Activated CD4-positive, alpha-beta T cell treated with anti-CD3 and anti-CD28 coated beads, Interleukin-2, amount 10 ng/mL, durations not matched to agents 7 days and 5 days (primary cell): ENCODE measurements around the gene FHOD3. TPM values are rescaled to one million over a fixed set of nuclear protein-coding genes. Genes with fewer than 3 reads are reported as not detected.

Experiments
- CTCF ChIA-PET: fragments of 350-600 bp; sonication (Branson Sonifier 250); formaldehyde crosslinking; loops from one replicate; lab custom pipeline; 2021; ENCODE audit warnings: antibody characterized with exemption; lab: Charles Lee
- POLR2A ChIA-PET: fragments of 350-600 bp; sonication (Branson Sonifier 250); formaldehyde crosslinking; loops from one replicate; lab custom pipeline; 2021; ENCODE audit warnings: antibody characterized with exemption; lab: Charles Lee
- DNase-seq: peaks from one replicate; pipeline ENCODE4 v3.0.0-alpha.2; 2020
- H3K27ac Mint-ChIP-seq: one replicate; pipeline ENCODE4 v1.8.0; 2021; ENCODE audit warnings: mild to moderate bottlenecking, moderate library complexity, mixed read lengths
- H3K27me3 Mint-ChIP-seq: one replicate; pipeline ENCODE4 v1.8.0; 2021; ENCODE audit warnings: mixed read lengths
- H3K36me3 Mint-ChIP-seq: one replicate; pipeline ENCODE4 v1.8.0; 2021; ENCODE audit warnings: low read depth, mixed read lengths
- H3K4me1 Mint-ChIP-seq: one replicate; pipeline ENCODE4 v1.8.0; 2021; ENCODE audit warnings: mixed read lengths
- H3K4me3 Mint-ChIP-seq: one replicate; pipeline ENCODE4 v1.8.0; 2021; ENCODE audit warnings: mild to moderate bottlenecking, moderate library complexity, mixed read lengths
- H3K9me3 Mint-ChIP-seq: one replicate; pipeline ENCODE4 v1.8.0; 2021; ENCODE audit warnings: mixed read lengths
- total RNA-seq, 2 experiments: library from RNA; stranded (reverse); gene quantifications; one replicate each; pipeline ENCODE4 v1.2.3, GENCODE V29; 2021

FHOD3 gene
- total RNA-seq, 2 experiments from 2014 or later = not detected

DNA sequence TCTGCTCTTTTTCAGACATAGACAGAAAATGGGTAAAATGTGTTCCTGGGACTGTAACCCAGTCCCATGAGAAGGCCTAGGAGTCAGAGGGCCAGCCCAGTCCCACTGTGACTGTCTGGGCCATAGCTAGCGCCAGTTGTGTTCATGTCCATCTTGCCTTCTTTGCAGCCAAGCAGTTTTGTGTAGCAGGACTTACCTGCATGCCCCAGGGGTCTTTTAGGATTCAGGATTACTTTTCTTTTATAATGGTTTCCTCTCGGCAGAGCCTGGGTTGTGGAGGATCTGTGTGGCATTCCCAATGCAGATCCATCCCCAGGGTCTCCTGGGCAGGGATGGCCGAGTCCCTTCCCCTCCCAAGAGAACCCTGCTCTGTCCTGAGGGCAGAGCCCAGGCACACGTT lies 90.8 kb downstream of the FHOD3 start:
- no peaks in the 10 kb centered on the region for H3K4me1 Mint-ChIP-seq
- DNase-seq = no peak
- no peaks in the 10 kb centered on the region for H3K36me3 Mint-ChIP-seq
- no peak overlapping the region for H3K4me3 Mint-ChIP-seq
- H3K27me3 Mint-ChIP-seq = no peaks in the 10 kb centered on the region
- CTCF ChIA-PET = no interaction called here
- POLR2A ChIA-PET = no interaction called here
- H3K9me3 Mint-ChIP-seq = no peaks in the 10 kb centered on the region
- H3K27ac Mint-ChIP-seq = no peak overlapping the region

DNA sequence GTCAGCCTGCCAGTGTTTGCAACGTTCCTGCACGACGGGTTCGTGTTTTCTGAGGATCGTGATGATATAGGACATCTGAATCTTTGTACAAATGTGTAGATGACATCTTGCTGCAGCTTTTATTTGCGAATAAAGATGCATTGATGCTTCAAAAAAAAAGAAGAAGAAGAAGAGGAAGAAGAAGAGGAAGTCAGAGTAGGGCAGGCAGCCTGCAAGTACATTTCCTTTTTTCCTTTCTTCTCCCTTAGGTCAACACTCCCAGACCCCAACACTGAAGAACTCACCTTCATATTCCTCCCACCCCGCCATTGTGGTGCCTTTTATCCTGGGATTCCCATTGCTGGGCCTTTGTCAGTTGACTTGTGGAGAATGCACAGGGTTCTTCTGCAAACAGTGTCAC lies 91.5 kb downstream of the FHOD3 start:
- Mint-ChIP-seq H3K27me3 (no peaks in the 10 kb centered on the region), H3K4me3 (no peak overlapping the region), H3K36me3 (no peaks in the 10 kb centered on the region), H3K4me1 (no peaks in the 10 kb centered on the region), H3K9me3 (no peaks in the 10 kb centered on the region), H3K27ac (no peak overlapping the region)
- ChIA-PET POLR2A (no interaction called here), CTCF (no interaction called here)
- no peak for DNase-seq

GRCh38 chr18:36389811-36390581 lies 92.5 kb downstream of the FHOD3 start:
- no peak overlapping the region for H3K4me3 Mint-ChIP-seq
- no peaks in the 10 kb centered on the region for H3K27me3 Mint-ChIP-seq
- CTCF ChIA-PET = no interaction called here
- H3K27ac Mint-ChIP-seq = no peak overlapping the region
- H3K36me3 Mint-ChIP-seq = no peaks in the 10 kb centered on the region
- no peaks in the 10 kb centered on the region for H3K4me1 Mint-ChIP-seq
- POLR2A ChIA-PET = no interaction called here
- peaks cover 2% of the 10 kb centered on the region for H3K9me3 Mint-ChIP-seq
- DNase-seq = no peak

DNA sequence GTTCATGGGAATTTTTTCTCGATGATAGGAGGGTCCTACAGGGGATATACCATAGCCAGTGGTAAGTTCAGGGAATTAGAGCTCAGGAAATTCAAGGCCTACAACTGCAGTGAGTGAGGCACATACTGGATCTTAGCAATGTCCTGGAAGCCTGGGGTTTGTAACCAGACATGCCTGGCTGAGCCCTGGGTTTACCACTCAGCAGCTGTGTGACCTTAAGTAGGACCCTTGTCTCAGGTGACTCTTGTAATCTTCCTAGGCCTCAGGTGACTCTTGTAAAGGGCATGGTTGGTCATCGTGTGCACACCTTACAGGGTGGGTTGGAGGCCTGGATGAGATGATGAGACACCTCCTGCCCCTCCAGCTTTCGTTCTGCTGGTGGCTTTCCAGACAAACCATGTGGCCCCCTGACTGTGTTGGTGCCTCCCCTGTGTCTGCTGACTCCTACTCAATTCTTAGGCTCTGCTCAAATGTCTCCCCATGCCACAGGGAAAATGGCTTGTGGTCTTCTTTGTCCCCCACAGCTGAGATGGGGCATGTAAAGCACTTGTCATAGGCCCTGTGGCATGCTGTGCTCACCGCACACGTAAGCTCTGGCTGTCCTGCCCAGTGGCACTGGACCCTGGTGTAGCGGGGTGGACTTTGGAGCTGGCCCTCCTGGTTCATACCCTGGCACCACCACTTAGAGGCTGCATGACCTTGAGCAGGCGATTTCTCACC lies 94.1 kb downstream of the FHOD3 start:
- Mint-ChIP-seq H3K27ac (no peak overlapping the region), H3K4me3 (no peak overlapping the region), H3K9me3 (peaks cover 4% of the 10 kb centered on the region), H3K27me3 (no peaks in the 10 kb centered on the region), H3K4me1 (no peaks in the 10 kb centered on the region), H3K36me3 (no peaks in the 10 kb centered on the region)
- ChIA-PET CTCF (no interaction called here), POLR2A (no interaction called here)
- no peak for DNase-seq

- peaks cover 7% of the 10 kb centered on the region for H3K9me3 Mint-ChIP-seq
- POLR2A ChIA-PET = no interaction called here
- CTCF ChIA-PET = no interaction called here
- H3K4me1 Mint-ChIP-seq = no peaks in the 10 kb centered on the region
- H3K27me3 Mint-ChIP-seq = no peaks in the 10 kb centered on the region
- no peak overlapping the region for H3K4me3 Mint-ChIP-seq
- no peaks in the 10 kb centered on the region for H3K36me3 Mint-ChIP-seq
- no peak for DNase-seq
- H3K27ac Mint-ChIP-seq = no peak overlapping the region
Measured at GRCh38 chr18:36392164-36392978, 94.9 kb downstream of the FHOD3 start.

DNA sequence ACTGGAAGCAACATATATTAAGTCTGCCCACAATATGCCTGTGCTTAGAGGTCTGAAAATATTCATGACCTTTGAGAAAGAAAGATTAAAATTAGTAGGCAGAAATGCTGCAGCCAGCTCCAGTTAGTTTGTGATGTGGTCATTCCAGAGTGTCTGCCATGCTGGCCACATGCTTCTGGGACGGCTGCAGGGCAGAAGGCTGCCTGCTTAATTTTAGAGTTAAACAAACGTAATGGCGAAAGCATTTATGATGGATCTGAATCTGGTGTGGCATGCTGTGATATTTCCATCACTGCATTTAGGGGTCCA lies 95.4 kb downstream of the FHOD3 start:
- ChIA-PET POLR2A (no interaction called here), CTCF (no interaction called here)
- H3K27ac Mint-ChIP-seq = no peak overlapping the region
- H3K4me3 Mint-ChIP-seq = no peak overlapping the region
- no peaks in the 10 kb centered on the region for H3K27me3 Mint-ChIP-seq
- H3K9me3 Mint-ChIP-seq = peaks cover 7% of the 10 kb centered on the region
- no peak for DNase-seq
- no peaks in the 10 kb centered on the region for H3K4me1 Mint-ChIP-seq
- H3K36me3 Mint-ChIP-seq = no peaks in the 10 kb centered on the region

GRCh38 chr18:36394486-36394885 lies 97.0 kb downstream of the FHOD3 start:
- Mint-ChIP-seq H3K27me3 (no peaks in the 10 kb centered on the region), H3K4me1 (no peaks in the 10 kb centered on the region), H3K9me3 (peaks cover 7% of the 10 kb centered on the region), H3K36me3 (no peaks in the 10 kb centered on the region), H3K4me3 (no peak overlapping the region), H3K27ac (no peak overlapping the region)
- no peak for DNase-seq
- POLR2A ChIA-PET = no interaction called here
- CTCF ChIA-PET = no interaction called here

DNA sequence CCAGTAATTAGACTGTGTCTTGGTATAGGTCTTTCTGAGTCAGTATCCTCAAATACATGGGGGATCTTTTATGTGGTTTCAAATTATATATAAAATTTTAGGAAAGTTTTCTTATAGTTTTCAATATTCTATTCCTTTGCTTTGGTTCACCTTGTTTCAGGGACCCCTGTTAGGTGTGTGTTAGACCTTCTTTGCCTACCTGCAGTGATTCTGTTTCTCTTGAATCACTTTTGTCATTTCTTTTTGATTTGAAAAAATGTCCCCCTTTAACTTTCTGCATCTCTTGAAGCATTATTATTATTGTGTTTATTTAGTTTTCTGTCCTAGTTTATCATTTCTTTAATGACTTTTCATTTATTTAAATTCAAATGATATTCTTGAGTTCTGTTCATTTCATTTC lies 98.7 kb downstream of the FHOD3 start:
- Mint-ChIP-seq H3K9me3 (peaks cover 7% of the 10 kb centered on the region), H3K27ac (no peak overlapping the region), H3K27me3 (no peaks in the 10 kb centered on the region), H3K36me3 (no peaks in the 10 kb centered on the region), H3K4me1 (no peaks in the 10 kb centered on the region), H3K4me3 (no peak overlapping the region)
- ChIA-PET CTCF (no interaction called here), POLR2A (no interaction called here)
- no peak for DNase-seq

DNA sequence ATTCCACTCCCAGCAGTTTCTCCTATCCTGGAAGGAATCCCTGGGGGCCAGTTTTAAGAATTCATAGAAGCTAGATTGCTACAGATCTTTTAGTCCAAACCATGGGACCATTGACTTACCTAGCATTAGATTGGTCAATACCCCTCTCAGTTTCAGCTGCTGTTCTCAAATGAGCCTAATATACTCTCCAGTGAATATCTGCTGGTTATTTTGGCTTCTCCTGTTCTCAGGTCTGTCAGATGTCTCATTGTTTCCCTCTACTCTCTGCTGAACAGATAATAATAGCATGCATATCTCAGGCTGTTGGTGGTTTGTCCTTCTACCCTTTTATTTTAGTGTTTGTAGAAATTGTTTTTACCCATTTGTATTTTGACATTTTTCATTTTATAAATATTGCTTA lies 99.5 kb downstream of the FHOD3 start:
- Mint-ChIP-seq H3K27ac (no peak overlapping the region), H3K27me3 (no peaks in the 10 kb centered on the region), H3K36me3 (no peaks in the 10 kb centered on the region), H3K9me3 (peaks cover 7% of the 10 kb centered on the region), H3K4me3 (no peak overlapping the region), H3K4me1 (no peaks in the 10 kb centered on the region)
- CTCF ChIA-PET = no interaction called here
- POLR2A ChIA-PET = no interaction called here
- no peak for DNase-seq

DNA sequence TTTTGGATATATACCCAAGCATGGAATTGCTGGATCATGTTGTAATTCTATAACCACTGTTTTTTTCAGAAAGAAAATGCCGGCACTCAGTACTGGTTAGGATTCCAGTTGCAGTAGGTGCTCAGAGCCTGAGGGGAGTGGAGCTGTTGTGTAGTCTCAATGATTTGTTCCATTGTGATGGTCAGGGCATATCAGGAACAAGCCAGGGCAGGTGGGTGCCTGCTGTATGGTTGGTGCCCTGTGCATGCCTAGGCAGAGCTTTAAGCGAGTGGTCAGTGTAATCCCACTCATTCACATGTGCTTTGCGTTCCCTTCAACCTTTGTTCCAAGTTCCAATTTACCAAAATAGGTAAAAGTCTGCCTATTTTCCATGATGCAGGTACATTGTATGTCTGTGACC lies 100.9 kb downstream of the FHOD3 start:
- Mint-ChIP-seq H3K36me3 (no peaks in the 10 kb centered on the region), H3K4me1 (no peaks in the 10 kb centered on the region), H3K27me3 (no peaks in the 10 kb centered on the region), H3K27ac (no peak overlapping the region), H3K4me3 (no peak overlapping the region), H3K9me3 (peaks cover 7% of the 10 kb centered on the region)
- ChIA-PET CTCF (no interaction called here), POLR2A (no interaction called here)
- no peak for DNase-seq

DNA sequence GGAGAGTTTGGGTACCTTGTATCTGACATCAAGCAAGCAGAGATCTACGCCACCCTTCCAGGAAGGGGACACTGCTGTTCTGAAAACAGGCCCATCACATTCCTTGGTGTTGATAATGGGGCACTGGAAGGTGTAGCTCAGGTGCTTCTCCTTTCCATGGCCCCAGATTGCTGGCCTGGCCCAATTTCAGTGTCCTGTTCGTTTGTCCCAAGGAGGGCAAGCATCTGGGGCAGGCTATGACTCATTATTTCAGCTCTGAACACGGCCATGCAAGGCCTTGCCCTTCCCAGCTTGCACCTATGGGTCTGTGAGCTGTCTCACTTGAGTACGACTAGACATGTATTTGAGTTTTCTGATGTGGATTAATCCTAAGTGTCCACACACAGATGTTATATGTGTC lies 101.5 kb downstream of the FHOD3 start:
- CTCF ChIA-PET = no interaction called here
- Mint-ChIP-seq H3K27me3 (no peaks in the 10 kb centered on the region), H3K27ac (no peak overlapping the region), H3K9me3 (peaks cover 7% of the 10 kb centered on the region), H3K4me3 (no peak overlapping the region), H3K4me1 (no peaks in the 10 kb centered on the region), H3K36me3 (no peaks in the 10 kb centered on the region)
- POLR2A ChIA-PET = no interaction called here
- no peak for DNase-seq

- no peak for DNase-seq
- no peaks in the 10 kb centered on the region for H3K36me3 Mint-ChIP-seq
- H3K9me3 Mint-ChIP-seq = peaks cover 4% of the 10 kb centered on the region
- H3K4me3 Mint-ChIP-seq = no peak overlapping the region
- CTCF ChIA-PET = no interaction called here
- no peak overlapping the region for H3K27ac Mint-ChIP-seq
- no peaks in the 10 kb centered on the region for H3K27me3 Mint-ChIP-seq
- POLR2A ChIA-PET = no interaction called here
- H3K4me1 Mint-ChIP-seq = no peaks in the 10 kb centered on the region
Measured at GRCh38 chr18:36401462-36401861, 103.9 kb downstream of the FHOD3 start.

DNA sequence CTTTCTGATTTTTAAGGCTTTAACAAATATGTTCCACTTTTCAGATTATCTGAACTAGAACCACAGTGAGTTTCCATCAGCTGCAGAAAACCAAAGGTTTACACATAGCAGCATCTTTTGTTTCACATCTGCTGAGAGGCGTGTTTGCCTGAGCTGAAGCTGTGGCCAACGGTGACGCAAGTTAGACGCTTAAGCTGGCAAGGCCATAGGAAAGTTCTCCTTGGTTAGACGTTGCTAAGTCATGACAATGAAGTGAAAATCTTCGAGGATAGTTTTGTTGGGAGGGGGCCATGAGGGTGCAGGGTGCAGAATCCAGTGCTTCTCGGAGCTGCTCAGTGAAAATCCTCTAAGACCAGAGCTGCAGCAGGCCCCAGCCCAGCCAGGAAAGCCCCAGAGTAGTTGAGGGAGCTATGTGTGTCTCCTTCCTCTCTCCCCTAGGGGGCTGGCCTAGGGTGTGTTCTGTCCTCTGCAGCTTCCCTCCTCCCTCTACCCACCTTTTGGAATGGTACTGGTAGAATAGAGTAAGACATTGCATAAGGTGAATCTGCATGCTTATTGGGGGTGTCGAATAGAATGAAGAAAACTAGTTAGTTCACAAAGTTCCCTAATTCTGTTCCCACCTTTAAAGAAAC lies 105.4 kb downstream of the FHOD3 start:
- no peak for DNase-seq

More for the DNA sequence above, 105.4 kb downstream of the FHOD3 start:
- no peaks in the 10 kb centered on the region for H3K27me3 Mint-ChIP-seq
- no peaks in the 10 kb centered on the region for H3K4me1 Mint-ChIP-seq
- no peaks in the 10 kb centered on the region for H3K9me3 Mint-ChIP-seq
- H3K4me3 Mint-ChIP-seq = no peak overlapping the region
- H3K36me3 Mint-ChIP-seq = no peaks in the 10 kb centered on the region
- no peak overlapping the region for H3K27ac Mint-ChIP-seq
- ChIA-PET CTCF (no interaction called here), POLR2A (no interaction called here)
